Limb (tissue), 2 donors: ENCODE measurements around the gene FGGY.
"Not testable (repeated sequence)": the region's sequence is repeated elsewhere in the genome, so short reads cannot be mapped to it uniquely, and the experiment has no call there.

Source experiments
- DNase-seq, 2 donors: peaks; one replicate each; pipeline ENCODE4 v3.0.0-alpha.2; 2016; ENCODE audit errors: extremely low spot score in 2 of 2

Gene FGGY

DNA sequence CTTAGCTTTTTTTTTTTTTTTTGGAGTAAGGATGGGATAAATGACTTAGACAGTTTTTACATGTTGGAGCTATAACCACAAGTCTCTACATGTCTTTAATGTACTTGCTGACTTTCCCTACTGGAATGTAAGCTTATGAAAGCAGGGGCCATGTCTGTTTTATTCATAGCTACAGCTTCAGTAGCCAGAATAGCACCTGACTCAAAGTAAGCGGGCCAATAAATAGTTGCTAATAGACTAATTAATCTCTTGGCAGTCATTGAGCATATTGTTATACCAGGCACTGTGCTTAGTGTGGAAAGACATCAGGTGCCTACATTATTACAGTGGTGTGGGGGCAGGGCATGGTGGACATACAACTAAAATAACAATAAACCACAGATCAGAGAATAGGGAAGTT is 433.4 kb downstream of the FGGY start:
- DNase-seq: no peak

DNA sequence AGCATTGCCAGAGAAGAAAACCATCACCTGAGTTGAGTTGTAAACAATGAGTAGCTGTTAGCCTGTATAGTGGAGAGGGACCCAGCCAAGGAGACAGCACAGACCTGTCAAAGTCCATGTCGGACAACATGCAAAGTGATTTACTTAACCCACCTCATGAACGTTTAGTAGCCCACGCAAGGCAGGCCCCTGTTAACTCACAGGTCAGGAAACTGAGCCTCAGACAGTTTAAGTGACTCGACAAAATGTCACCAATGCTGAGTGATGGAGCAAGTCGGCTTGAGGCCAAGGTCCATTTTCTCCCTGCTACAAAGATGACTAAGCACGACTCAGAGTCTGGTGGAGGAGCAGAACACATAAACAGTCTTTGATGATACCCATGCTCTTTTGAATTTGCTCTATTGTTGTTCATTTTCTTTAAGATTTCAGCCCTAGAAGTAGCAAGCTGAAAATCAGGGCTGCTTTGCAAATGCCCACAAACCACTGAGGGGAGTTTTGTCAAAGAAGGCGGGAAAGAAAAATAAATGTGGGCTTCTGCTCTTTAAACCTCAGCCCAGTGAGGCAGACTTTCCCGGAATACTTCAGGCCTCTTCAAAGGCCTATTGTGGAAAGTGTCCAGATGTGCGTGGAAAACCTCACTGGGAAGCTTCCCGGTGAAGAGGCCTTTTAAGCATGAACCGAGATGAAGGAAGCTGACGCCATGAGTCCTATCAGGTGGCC is 434.0 kb downstream of the FGGY start:
- DNase-seq: peak; percentile 64 to 77

DNA sequence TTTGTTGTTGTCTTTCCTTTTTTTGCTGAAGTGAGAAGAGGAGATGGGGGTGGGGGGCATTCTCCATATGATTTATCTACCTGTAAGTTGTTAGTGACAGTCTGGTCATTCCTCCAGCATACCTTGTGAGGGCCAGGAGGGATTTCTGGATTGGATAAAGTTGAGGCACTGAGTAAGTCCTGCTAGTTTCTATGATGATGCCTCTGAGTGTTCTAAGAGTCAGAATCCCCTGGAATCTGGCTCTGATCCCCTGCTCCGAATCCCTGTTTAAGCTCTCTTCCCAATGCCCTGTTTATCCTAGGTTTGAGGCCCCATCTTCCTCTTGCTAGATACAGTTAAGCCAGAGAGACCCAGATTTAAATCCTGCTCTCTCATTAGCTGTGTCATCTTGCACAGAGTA is 434.7 kb downstream of the FGGY start:
- DNase-seq: no peak

GRCh38 chr1:59732214-59732955 is 435.5 kb downstream of the FGGY start:
- DNase-seq: no peak

DNA sequence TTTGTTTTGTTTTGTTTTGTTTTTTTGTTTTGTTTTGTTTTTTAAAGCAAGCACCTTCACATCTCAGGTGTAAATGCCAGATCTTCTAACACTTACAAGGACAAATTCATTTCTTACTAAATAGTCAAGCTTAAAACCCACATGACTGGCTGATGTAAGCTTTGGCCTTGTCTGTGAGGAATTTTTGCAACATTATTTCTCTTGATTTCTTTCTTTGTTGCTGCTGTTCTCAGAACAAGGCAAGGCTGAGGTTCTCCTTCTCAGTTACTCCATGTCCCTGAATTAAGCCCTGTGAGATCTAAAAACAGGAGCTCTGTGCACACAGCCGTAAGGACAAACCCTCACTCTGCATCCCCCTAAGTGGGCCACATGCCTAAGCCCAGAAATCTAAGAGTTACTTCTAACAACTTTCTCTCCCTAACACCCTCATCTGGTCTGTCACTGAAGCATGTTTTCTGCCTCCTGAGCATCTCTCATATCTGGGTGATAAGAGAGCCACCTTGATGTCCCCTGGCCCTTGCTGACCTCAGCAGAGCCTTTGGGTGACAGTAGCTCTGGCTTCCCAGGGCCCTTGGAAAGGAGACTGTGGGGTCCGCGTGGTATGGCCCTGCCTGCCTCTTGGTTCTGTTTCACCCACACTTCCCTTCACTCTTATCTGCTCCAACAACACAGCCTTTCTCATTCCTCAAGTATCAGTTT is 436.7 kb downstream of the FGGY start:
- no peak for DNase-seq

DNA sequence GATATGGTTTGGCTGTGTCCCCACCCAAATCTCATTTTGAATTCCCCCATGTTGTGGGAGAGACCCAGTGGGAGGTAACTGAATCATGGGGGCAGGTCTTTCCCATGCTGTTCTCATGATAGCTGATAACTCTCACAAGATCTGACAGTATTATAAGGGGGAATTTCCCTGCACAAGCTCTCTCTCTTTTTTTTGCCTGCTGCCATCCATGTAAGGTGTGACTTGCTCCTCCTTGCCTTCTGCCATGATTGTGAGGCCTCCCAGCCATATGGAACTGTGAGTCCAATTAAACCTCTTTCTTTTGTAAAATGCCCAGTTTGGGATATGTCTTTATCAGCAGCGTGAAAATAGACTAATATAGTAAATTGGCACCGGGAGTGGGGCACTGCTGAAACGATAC is 439.0 kb downstream of the FGGY start:
- not testable (repeated sequence) for DNase-seq

GRCh38 chr1:59736744-59737143 is 439.9 kb downstream of the FGGY start:
- DNase-seq: no peak

GRCh38 chr1:59737638-59738037 is 440.7 kb downstream of the FGGY start:
- no peak for DNase-seq

- no peak for DNase-seq
These were observed 441.3 kb downstream of the FGGY start for GRCh38 chr1:59738152-59738551.

GRCh38 chr1:59738591-59739015 is 441.7 kb downstream of the FGGY start:
- DNase-seq: no peak

GRCh38 chr1:59739111-59739510 is 442.2 kb downstream of the FGGY start:
- DNase-seq: no peak

DNA sequence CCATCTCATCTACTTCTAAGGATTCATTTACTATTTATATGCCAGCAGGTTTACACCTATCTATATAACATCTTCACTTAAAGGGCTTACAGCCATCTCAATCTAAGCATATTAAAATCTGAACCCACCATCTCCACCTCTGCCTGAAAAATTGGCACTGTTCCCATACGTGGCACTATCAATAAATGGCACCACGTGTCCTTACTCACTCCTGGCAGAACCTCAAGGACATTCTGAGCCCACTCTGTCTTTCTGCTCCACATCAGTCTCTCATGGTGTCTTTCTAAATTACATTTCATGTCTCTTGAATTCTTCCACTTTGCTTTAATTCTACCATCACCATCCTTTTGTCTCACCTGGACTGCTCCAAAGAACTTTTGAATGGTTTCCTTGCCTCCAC is 445.6 kb downstream of the FGGY start:
- DNase-seq: no peak

DNA sequence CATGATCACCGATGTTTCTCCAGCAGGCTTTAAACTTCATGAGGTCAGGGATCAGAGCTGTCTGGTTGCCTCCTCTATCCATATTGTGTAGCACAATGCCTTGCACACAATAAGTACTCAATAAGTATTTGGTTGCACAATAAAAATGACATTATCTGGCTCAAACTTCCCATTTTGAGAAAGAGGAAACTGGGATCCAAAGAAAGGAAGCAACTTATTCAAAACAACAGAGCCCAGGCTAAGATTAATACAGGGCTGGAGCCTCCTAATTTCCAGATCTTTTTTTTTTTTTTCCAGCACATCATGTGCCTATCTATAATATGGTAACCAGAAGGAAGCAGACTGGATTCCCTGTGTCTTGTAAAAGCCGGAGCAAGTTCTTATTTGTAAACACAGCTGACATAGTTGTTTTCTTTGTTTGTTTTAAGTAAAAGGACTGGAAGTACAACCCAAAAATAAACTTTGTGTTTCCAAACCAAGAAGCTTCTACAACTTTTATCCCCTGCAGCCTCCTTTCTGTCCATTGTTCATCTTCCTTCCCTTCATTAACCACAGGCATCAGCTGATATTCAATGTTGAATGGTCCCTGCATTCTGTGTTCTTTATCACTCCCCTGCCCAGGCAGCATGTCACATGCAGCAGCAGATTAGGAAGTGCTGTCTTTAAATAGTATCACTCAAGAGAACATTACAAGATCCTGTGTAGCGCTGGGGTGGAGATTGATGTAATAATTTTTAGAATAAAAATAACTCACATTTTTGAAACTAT is 446.6 kb downstream of the FGGY start:
- DNase-seq: no peak

DNA sequence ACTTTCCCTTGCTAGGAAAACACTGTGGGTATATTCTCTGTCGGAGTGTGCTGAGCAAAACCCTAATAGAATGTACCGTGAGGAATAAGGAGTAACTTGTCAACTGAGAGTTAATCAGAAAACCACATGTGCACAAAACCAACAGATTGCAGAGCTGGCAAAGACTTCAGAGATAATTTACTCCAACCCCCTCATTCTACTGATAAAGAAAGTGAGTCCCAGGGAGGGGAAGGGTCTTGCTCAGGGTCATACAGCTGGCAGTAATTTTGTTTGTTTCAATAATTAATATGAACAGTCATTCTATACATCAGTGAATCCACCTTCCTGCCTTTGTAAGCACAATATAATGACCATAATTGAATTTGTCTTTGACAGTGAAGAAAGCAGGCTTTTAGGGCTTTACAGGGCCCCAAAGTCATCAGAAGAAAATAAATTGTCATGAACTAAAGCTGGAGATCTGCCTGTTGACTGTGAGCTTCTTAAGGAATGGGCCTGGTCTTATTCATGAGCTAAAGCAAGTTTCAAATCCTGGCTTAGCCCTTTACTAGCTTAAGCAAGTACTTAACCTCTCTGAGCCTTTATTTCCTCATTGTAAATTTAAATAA is 450.6 kb downstream of the FGGY start:
- no peak for DNase-seq

DNA sequence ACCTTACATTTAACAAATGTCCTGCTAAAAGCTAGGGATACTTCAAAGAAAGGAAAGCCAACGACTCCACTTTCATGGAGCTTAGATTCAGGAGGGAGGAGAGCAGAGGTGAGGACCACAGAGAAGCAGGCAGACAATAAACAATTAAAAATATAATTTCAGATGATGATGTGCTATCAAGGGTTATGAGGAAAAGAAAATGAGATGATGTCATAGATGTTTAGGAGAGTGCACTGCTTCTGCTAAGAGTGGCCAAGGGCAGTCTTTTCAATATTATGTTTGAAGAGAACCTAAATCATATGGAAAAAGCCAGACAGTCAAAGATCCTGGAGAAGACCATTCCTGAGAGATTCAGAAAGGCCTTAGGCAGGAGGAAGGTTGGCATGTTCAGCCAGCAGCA is 451.2 kb downstream of the FGGY start:
- DNase-seq: no peak

- no peak for DNase-seq
These were observed 453.6 kb downstream of the FGGY start for GRCh38 chr1:59750328-59751003.

DNA sequence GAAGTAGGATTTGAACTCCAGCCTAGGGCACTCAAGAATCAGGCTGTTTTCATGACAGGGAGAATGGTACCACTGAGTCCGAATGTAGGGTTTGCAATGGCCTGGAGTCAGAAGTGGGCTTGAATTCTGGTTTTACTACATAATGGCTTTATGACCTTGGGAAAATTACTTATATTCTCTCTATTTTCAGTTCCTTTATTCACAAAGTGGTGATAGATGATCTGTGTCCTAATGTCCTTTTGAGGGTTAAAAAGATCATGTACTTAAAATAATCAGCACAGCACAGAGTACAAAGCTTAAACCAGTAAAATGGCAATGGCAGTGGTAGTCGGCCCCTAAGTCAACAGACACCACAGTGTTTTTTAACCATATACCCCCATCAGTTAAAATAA is 454.1 kb downstream of the FGGY start:
- DNase-seq: no peak

DNA sequence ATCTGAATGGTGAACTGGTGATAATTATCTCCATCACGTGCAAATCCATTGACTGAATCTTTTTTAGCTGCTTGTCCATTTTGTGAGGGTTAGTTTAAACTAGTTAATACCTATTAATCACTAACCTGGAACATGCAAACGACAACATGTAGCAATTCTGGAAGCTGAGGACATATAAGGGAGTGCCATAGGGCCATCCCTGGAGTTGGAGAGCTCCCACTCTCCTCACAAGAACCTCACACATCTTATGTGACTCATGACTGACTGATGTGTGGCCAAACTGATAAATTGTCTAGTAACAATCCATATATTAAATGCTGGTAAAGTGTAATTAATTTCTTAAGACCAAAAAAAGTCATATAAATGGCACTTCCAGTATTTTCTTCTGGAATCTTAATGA is 454.9 kb downstream of the FGGY start:
- no peak for DNase-seq

GRCh38 chr1:59752556-59753414 is 455.9 kb downstream of the FGGY start:
- DNase-seq: no peak
